Transverse colon (tissue), 4 donors: Measurements from ENCODE around the gene CBLB. TPM values are rescaled to one million over a fixed set of nuclear protein-coding genes. Genes with fewer than 3 reads are reported as not detected.

Source experiments
- DNase-seq: peaks from one replicate; pipeline ENCODE4 v3.0.0-alpha.2; 2019
- H3K27ac ChIP-seq, 4 donors: fragments of 200-600 bp; sonication (generic); 2 replicates each; pipeline ENCODE4 v1.5.1; 2016 to 2018; ENCODE audit warnings: inconsistent platforms in 4 of 4
- H3K27me3 ChIP-seq: fragments of 200-600 bp; sonication (generic); 2 replicates; pipeline ENCODE4 v1.5.1; 2017; ENCODE audit warnings: inconsistent platforms
- H3K36me3 ChIP-seq, 4 donors: fragments of 200-600 bp; sonication (generic); 2 replicates each; pipeline ENCODE4 v1.5.1; 2017 to 2019; ENCODE audit warnings: inconsistent platforms in 4 of 4
- H3K4me1 ChIP-seq, 4 donors: fragments of 200-600 bp; sonication (generic); 2 replicates each; pipeline ENCODE4 v1.5.1; 2017 to 2020; ENCODE audit warnings: inconsistent platforms in 4 of 4
- H3K4me3 ChIP-seq, 4 donors: fragments of 200-600 bp; sonication (generic); 1 replicate in 1 of 4; 2 replicates in 3 of 4; pipeline versions ENCODE4 v1.5.1 to v1.6.1; 2017 to 2019; ENCODE audit warnings: inconsistent platforms in 4 of 4
- H3K9me3 ChIP-seq, 2 donors: fragments of 200-600 bp; sonication (generic); 2 replicates each; pipeline ENCODE4 v1.5.1; 2017 to 2019; ENCODE audit warnings: inconsistent platforms in 2 of 2
- CTCF ChIP-seq, 5 experiments: fragments of 200-600 bp in 3 of 5; fragments of 450-650 bp in 2 of 5; sonication (generic) in 3 of 5; IDR thresholded peaks; 1 replicate in 2 of 5; 2 replicates in 3 of 5; pipeline ENCODE4 v1.5.1; 2016 to 2017; ENCODE audit warnings: antibody characterized with exemption in 5 of 5, inconsistent platforms in 3 of 5, mild to moderate bottlenecking in 2 of 5, moderate library complexity in 1 of 5
- EP300 ChIP-seq: sonication (generic); formaldehyde crosslinking; IDR thresholded peaks from one replicate; pipeline ENCODE4 v1.6.1; 2017; ENCODE audit warnings: antibody characterized with exemption, low read depth
- POLR2A ChIP-seq: fragments of 450-650 bp; IDR thresholded peaks from one replicate; pipeline ENCODE4 v1.6.1; 2016; ENCODE audit warnings: antibody characterized with exemption, mild to moderate bottlenecking, moderate library complexity
- POLR2AphosphoS5 ChIP-seq, 3 donors: sonication (generic); formaldehyde crosslinking; IDR thresholded peaks; one replicate each; pipeline ENCODE4 v1.6.1; 2016; ENCODE audit warnings: antibody characterized with exemption in 3 of 3
- WGBS, 2 donors: methylation state at CpG; one replicate each; pipeline ENCODE4 v1.1.5; 2018; ENCODE audit warnings: low coverage in 1 of 2; 5-methylcytosine and 5-hydroxymethylcytosine counted together
- in situ Hi-C, 4 donors: fragments of 200-750 bp; cut with MboI; loops; one replicate each; pipeline versions ENCODE4 v1.15.0 to v1.15.1; 2017; ENCODE audit warnings: low sequenced_read_pairs in 3 of 4, low pct_ligation_motif_present in 1 of 4, low pct_unique_long_range_greater_than_20kb in 1 of 4
- intact Hi-C: fragments of 100-400 bp; cut with DNase I; formaldehyde crosslinking; loops from one replicate; pipeline ENCODE4 v1.15.1; 2023; ENCODE audit warnings: low total_unique reads
- total RNA-seq, 4 donors: library from RNA; depleted of rRNA; stranded (reverse); fragments of >200 nt; gene quantifications; one replicate each; pipeline ENCODE4 v1.1.0, GENCODE V29; 2016

Gene CBLB
- total RNA-seq, 4 donors from 2014 or later, result 25.1 to 76.2 (median 63.6) TPM

DNA sequence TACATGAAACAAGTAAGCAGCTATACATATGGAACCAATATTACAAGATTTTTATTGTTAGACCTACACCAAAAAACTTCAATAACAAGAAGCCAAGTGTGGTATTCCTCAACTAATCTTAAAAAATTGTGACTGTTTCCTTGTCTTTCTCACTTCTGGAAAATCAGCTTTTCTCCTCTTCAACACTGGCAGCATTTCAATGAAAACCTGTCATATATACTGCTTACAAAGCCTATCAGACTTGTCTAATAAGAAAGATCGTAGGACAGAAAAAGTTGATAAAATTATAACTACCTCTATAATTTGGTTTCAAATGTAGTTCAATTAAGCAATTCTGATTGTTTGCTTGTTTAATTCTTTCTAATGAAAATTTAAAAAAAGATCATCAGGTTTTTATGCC lies 55.1 kb downstream of the CBLB start:
- Histone ChIP-seq H3K36me3 (no peaks in the 10 kb centered on the region), H3K4me3 (no peak overlapping the region), H3K27ac (no peak overlapping the region), H3K4me1 (peaks cover 9 to 44% (median 20%) of the 10 kb centered on the region in 4 donors), H3K27me3 (no peaks in the 10 kb centered on the region), H3K9me3 (no peaks in the 10 kb centered on the region)
- WGBS, 2 donors, result 74 to 76% methylated on average over 1 of the region's 1 CpG
- TF ChIP-seq EP300 (no peak), CTCF (IDR thresholded peaks at IDR 0.05) (no peak)
- DNase-seq, result no peak
- intact Hi-C loops (no loop called here), in situ Hi-C loops (no loop called here)

- DNase-seq, result no peak
- no peak overlapping the region for H3K27ac ChIP-seq
- no peaks in the 10 kb centered on the region for H3K9me3 ChIP-seq
- in situ Hi-C loops, result no loop called here
- H3K4me3 ChIP-seq, result no peak overlapping the region
- WGBS, 2 donors, result 13 to 71% methylated on average over 1 of the region's 1 CpG
- no peak for TF ChIP-seq CTCF (IDR thresholded peaks at IDR 0.05)
- TF ChIP-seq EP300, result no peak
- no peak for TF ChIP-seq POLR2A
- no peak for TF ChIP-seq POLR2AphosphoS5 (IDR thresholded peaks at IDR 0.05)
- intact Hi-C loops, result no loop called here
- H3K4me1 ChIP-seq, result peaks cover 9 to 56% (median 22%) of the 10 kb centered on the region in 4 donors
- H3K36me3 ChIP-seq, result no peaks in the 10 kb centered on the region
- no peaks in the 10 kb centered on the region for H3K27me3 ChIP-seq
Measured at GRCh38 chr3:105812194-105812586, 56.6 kb downstream of the CBLB start.

GRCh38 chr3:105811518-105812193 lies 57.2 kb downstream of the CBLB start:
- Histone ChIP-seq H3K27me3 (no peaks in the 10 kb centered on the region), H3K4me1 (peaks cover 9 to 58% (median 23%) of the 10 kb centered on the region in 4 donors), H3K36me3 (no peaks in the 10 kb centered on the region), H3K9me3 (no peaks in the 10 kb centered on the region), H3K4me3 (no peak overlapping the region), H3K27ac (no peak overlapping the region)
- WGBS, 2 donors, result 74 to 83% methylated on average over 10 of the region's 10 CpGs
- DNase-seq, result no peak
- intact Hi-C loops, result no loop called here
- TF ChIP-seq POLR2AphosphoS5 (IDR thresholded peaks at IDR 0.05) (no peak), CTCF (IDR thresholded peaks at IDR 0.05) (no peak), EP300 (no peak), POLR2A (no peak)
- in situ Hi-C loops, result no loop called here

DNA sequence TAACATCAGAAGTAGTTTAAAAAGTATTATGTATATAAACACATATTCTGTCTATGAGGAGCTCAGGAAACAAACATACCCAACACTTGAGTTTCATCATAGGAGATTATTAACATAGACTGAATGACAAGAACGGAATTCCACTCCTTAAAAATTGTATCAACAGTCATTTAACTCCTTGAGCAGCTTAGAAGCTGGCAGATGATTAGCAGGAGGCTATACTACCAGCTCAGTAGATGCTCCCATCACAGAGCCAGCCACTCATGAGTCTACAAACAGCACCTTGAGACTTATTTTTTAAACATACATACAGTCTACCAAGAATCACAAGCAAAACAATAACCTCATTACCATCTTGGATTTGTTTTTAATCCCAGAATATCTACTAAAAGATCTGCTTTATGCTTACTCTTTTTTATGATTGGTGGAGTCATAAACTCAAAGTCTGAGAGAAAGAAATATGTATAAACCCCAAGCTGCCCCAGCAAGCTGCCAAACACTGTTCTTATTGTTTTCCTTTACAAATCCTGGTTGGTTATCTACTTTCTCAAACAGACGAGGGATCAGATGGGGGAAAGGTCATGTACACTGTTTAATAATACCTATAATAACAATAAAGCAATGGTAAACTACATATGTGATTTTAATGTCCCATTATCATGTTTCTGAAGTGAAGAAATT lies 59.5 kb downstream of the CBLB start:
- peak overlapping the region; percentile 2 to 43 (median 10) for H3K27ac ChIP-seq
- DNase-seq, result no peak
- intact Hi-C loops, result no loop called here

More for the DNA sequence above, 59.5 kb downstream of the CBLB start:
- Histone ChIP-seq H3K4me1 (peaks cover 9 to 66% (median 24%) of the 10 kb centered on the region in 4 donors), H3K4me3 (no peak overlapping the region), H3K27me3 (no peaks in the 10 kb centered on the region), H3K9me3 (no peaks in the 10 kb centered on the region), H3K36me3 (no peaks in the 10 kb centered on the region)
- in situ Hi-C loops, result no loop called here
- TF ChIP-seq EP300, result no peak
- no peak for TF ChIP-seq CTCF (IDR thresholded peaks at IDR 0.05)
- TF ChIP-seq POLR2A, result no peak
- no peak for TF ChIP-seq POLR2AphosphoS5 (IDR thresholded peaks at IDR 0.05)
- WGBS, 2 donors, result 23 to 29% methylated on average over 2 of the region's 2 CpGs
